SKM-1 (cell line): ENCODE data around the gene WLS.
"Not testable (repeated sequence)": the region's sequence is repeated elsewhere in the genome, so short reads cannot be mapped to it uniquely, and the experiment has no call there.

ENCODE experiments used
- DNase-seq: peaks from one replicate; lab custom pipeline; 2025; ENCODE audit not compliant: unreplicated experiment; lab: John Stamatoyannopoulos, UW

WLS gene

GRCh38 chr1:68171795-68172194 lies 60.5 kb downstream of the WLS start:
- not testable (repeated sequence) for DNase-seq

GRCh38 chr1:68168545-68169171 lies 63.7 kb downstream of the WLS start:
- no peak for DNase-seq

- no peak for DNase-seq
Observed at GRCh38 chr1:68167211-68167610, 65.1 kb downstream of the WLS start.

- no peak for DNase-seq
Observed at GRCh38 chr1:68166348-68166747, 66.0 kb downstream of the WLS start.

GRCh38 chr1:68165665-68166064 lies 66.7 kb downstream of the WLS start:
- DNase-seq: no peak

- no peak for DNase-seq
Observed at GRCh38 chr1:68164918-68165317, 67.4 kb downstream of the WLS start.

- DNase-seq: no peak
Observed at GRCh38 chr1:68163220-68163619, 69.1 kb downstream of the WLS start.

- DNase-seq: no peak
Observed at GRCh38 chr1:68162761-68163160, 69.6 kb downstream of the WLS start.

GRCh38 chr1:68161672-68162071 lies 70.7 kb downstream of the WLS start:
- DNase-seq: not testable (repeated sequence)

GRCh38 chr1:68160935-68161334 lies 71.4 kb downstream of the WLS start:
- not testable (repeated sequence) for DNase-seq

GRCh38 chr1:68160021-68160420 lies 72.3 kb downstream of the WLS start:
- DNase-seq: no peak

- no peak for DNase-seq
Observed at GRCh38 chr1:68158837-68159236, 73.5 kb downstream of the WLS start.

- no peak for DNase-seq
Observed at GRCh38 chr1:68157416-68157815, 74.9 kb downstream of the WLS start.

- DNase-seq: no peak
Observed at GRCh38 chr1:68151690-68152089, 80.6 kb downstream of the WLS start.

GRCh38 chr1:68149907-68150306 lies 82.4 kb downstream of the WLS start:
- DNase-seq: no peak

- DNase-seq: no peak
Observed at GRCh38 chr1:68149110-68149798, 83.1 kb downstream of the WLS start.

- no peak for DNase-seq
Observed at GRCh38 chr1:68148631-68149030, 83.7 kb downstream of the WLS start.

GRCh38 chr1:68147534-68148171 lies 84.7 kb downstream of the WLS start:
- no peak for DNase-seq

- no peak for DNase-seq
Observed at GRCh38 chr1:68145418-68146126, 86.8 kb downstream of the WLS start.

- DNase-seq: no peak
Observed at GRCh38 chr1:68144856-68145255, 87.5 kb downstream of the WLS start.

- peak; percentile 20 for DNase-seq
Observed at GRCh38 chr1:68143633-68144032, 88.7 kb downstream of the WLS start.

- DNase-seq: no peak
Observed at GRCh38 chr1:68142461-68142860, 89.9 kb downstream of the WLS start.
